RWPE2 (cell line): ENCODE measurements around the gene KDELR1.
A peak's percentile ranks its signal among the peaks of the same experiment; 100 is the strongest.

Source experiments
- ATAC-seq: fragments of 200-7000 bp; cut with Tn5 transposase; 3 replicates; pipeline ENCODE4 v1.9.1; 2021; ENCODE audit warnings: low read depth
- DNase-seq: peaks from one replicate; pipeline ENCODE4 v3.0.0-alpha.2; 2020; ENCODE audit warnings: low spot score
- H3K27ac ChIP-seq: fragments of 450-650 bp; 2 replicates; pipeline ENCODE4 v1.5.1; 2017; ENCODE audit warnings: mild to moderate bottlenecking; ENCODE audit not compliant: poor library complexity, severe bottlenecking
- H3K27me3 ChIP-seq: fragments of 250-450 bp; sonication (Bioruptor Pico); 2 replicates; pipeline ENCODE4 v1.5.1; 2021; ENCODE audit warnings: mild to moderate bottlenecking, moderate library complexity; ENCODE audit not compliant: insufficient read depth, poor library complexity, severe bottlenecking
- H3K36me3 ChIP-seq: fragments of 250-450 bp; sonication (Bioruptor Pico); 2 replicates; pipeline ENCODE4 v1.5.1; 2020; ENCODE audit warnings: low read depth, mild to moderate bottlenecking, moderate library complexity
- H3K4me1 ChIP-seq: fragments of 250-450 bp; sonication (Bioruptor Pico); 2 replicates; pipeline ENCODE4 v1.5.1; 2021; ENCODE audit warnings: mild to moderate bottlenecking, moderate library complexity; ENCODE audit not compliant: insufficient read depth, poor library complexity, severe bottlenecking
- H3K4me3 ChIP-seq: fragments of 250-450 bp; sonication (Bioruptor Pico); 2 replicates; pipeline ENCODE4 v1.5.1; 2021; ENCODE audit warnings: mild to moderate bottlenecking, moderate library complexity; ENCODE audit not compliant: severe bottlenecking
- H3K9me3 ChIP-seq: fragments of 250-450 bp; sonication (Bioruptor Pico); 2 replicates; pipeline ENCODE4 v1.5.1; 2021; ENCODE audit warnings: mild to moderate bottlenecking, moderate library complexity; ENCODE audit not compliant: severe bottlenecking
- CTCF ChIP-seq: fragments of 450-650 bp; IDR thresholded peaks from one replicate; pipeline ENCODE4 v1.5.1; 2017; ENCODE audit warnings: mild to moderate bottlenecking, moderate library complexity; ENCODE audit not compliant: poor library complexity, severe bottlenecking

The KDELR1 gene

GRCh38 chr19:48391100-48392005 lies at the start of gene KDELR1:
TSS of gene KDELR1 (minus strand) at chr19:48391551. CDS start at chr19:48391358, 193 bp downstream.
- peak; percentile 84 for TF ChIP-seq CTCF
- DNase-seq = no peak
- Histone ChIP-seq H3K27me3 (peaks cover 8% of the 10 kb centered on the region), H3K9me3 (no peaks in the 10 kb centered on the region), H3K27ac (peak within 1 kb of the TSS; percentile 81), H3K4me1 (no peaks in the 10 kb centered on the region), H3K4me3 (peak within 1 kb of the TSS; percentile 67), H3K36me3 (peaks cover 31% of the 10 kb centered on the region)
- ATAC-seq = peak; percentile 58

- Histone ChIP-seq H3K27me3 (no peaks in the 10 kb centered on the region), H3K4me1 (no peaks in the 10 kb centered on the region), H3K36me3 (no peaks in the 10 kb centered on the region), H3K4me3 (no peak overlapping the region), H3K9me3 (no peaks in the 10 kb centered on the region), H3K27ac (no peak overlapping the region)
- ATAC-seq (no peak), DNase-seq (no peak)
- no peak for TF ChIP-seq CTCF
Measured at GRCh38 chr19:48436586-48436985, 45.2 kb upstream of the KDELR1 start.

- no peak for ATAC-seq
- H3K36me3 ChIP-seq = no peaks in the 10 kb centered on the region
- DNase-seq = no peak
- no peaks in the 10 kb centered on the region for H3K27me3 ChIP-seq
- no peak overlapping the region for H3K4me3 ChIP-seq
- no peak for TF ChIP-seq CTCF
- H3K9me3 ChIP-seq = no peaks in the 10 kb centered on the region
- no peak overlapping the region for H3K27ac ChIP-seq
- no peaks in the 10 kb centered on the region for H3K4me1 ChIP-seq
Measured at GRCh38 chr19:48433337-48433736, 42.0 kb upstream of the KDELR1 start.

GRCh38 chr19:48428670-48429069 lies 37.3 kb upstream of the KDELR1 start:
- DNase-seq (no peak), ATAC-seq (no peak)
- Histone ChIP-seq H3K4me3 (no peak overlapping the region), H3K27me3 (no peaks in the 10 kb centered on the region), H3K36me3 (no peaks in the 10 kb centered on the region), H3K9me3 (no peaks in the 10 kb centered on the region), H3K27ac (no peak overlapping the region), H3K4me1 (peaks cover 6% of the 10 kb centered on the region)
- no peak for TF ChIP-seq CTCF

- H3K4me1 ChIP-seq = peaks cover 6% of the 10 kb centered on the region
- no peaks in the 10 kb centered on the region for H3K36me3 ChIP-seq
- H3K27me3 ChIP-seq = no peaks in the 10 kb centered on the region
- no peaks in the 10 kb centered on the region for H3K9me3 ChIP-seq
- DNase-seq = no peak
- peak overlapping the region; percentile 53 for H3K27ac ChIP-seq
- H3K4me3 ChIP-seq = no peak overlapping the region
- peak; percentile 83 for ATAC-seq
- no peak for TF ChIP-seq CTCF
Measured at GRCh38 chr19:48424694-48425219, 33.4 kb upstream of the KDELR1 start.
